ENCODE measurements around the gene ST6GALNAC5.

ST6GALNAC5 gene

GRCh38 chr1:76857973-76858372 is 9.3 kb upstream of the ST6GALNAC5 start:
- Histone ChIP-seq H4K5ac (ENCODE audit: low read length) (no peak overlapping the region), H3K79me1 (ENCODE audit: low read length) (no peaks in the 10 kb centered on the region), H3K9ac (ENCODE audit: low read length) (no peak overlapping the region), H3K18ac (ENCODE audit: low read length) (no peak overlapping the region), H2BK5ac (ENCODE audit: low read length) (no peak overlapping the region), H2BK15ac (replicated peaks; ENCODE audit: low read depth) (no peak overlapping the region), H4K8ac (ENCODE audit: low read depth, low read length) (no peak overlapping the region), H3K23ac (ENCODE audit: low read length) (no peak overlapping the region), H3K56ac (ENCODE audit: low read length) (no peak overlapping the region), H2AK5ac (ENCODE audit: low read length) (no peak overlapping the region), H3K4me3 (ENCODE audit: low read length) (no peak overlapping the region), H3K79me2 (ENCODE audit: control insufficient read depth, insufficient read depth, low read length) (no peaks in the 10 kb centered on the region), H3K36me3 (ENCODE audit: control insufficient read depth, insufficient read depth, low read length) (no peaks in the 10 kb centered on the region), H3K27me3 (ENCODE audit: insufficient read depth, low read length, poor library complexity) (no peaks in the 10 kb centered on the region), H3K27ac (ENCODE audit: low read depth, low read length) (no peak overlapping the region), H3K4me1 (ENCODE audit: control insufficient read depth, low read depth, low read length) (peaks cover 2% of the 10 kb centered on the region), H2BK120ac (ENCODE audit: low read depth, low read length) (no peak overlapping the region), H3K4ac (ENCODE audit: low read depth, low read length) (no peak overlapping the region), H3K4me2 (ENCODE audit: low read length) (no peak overlapping the region)
- no CpG with 5 or more reads among the region's 3 CpGs for WGBS (ENCODE audit: extremely low coverage, insufficient coverage, low lambda C conversion rate)
- no peak for DNase-seq

- H3K4me2 ChIP-seq (ENCODE audit: low read length) = no peak overlapping the region
- no peak overlapping the region for H3K23ac ChIP-seq (ENCODE audit: low read length)
- WGBS (ENCODE audit: extremely low coverage, insufficient coverage, low lambda C conversion rate) = no CpG with 5 or more reads among the region's 2 CpGs
- no peaks in the 10 kb centered on the region for H3K79me2 ChIP-seq (ENCODE audit: control insufficient read depth, insufficient read depth, low read length)
- H3K36me3 ChIP-seq (ENCODE audit: control insufficient read depth, insufficient read depth, low read length) = no peaks in the 10 kb centered on the region
- no peak overlapping the region for H2BK120ac ChIP-seq (ENCODE audit: low read depth, low read length)
- H3K18ac ChIP-seq (ENCODE audit: low read length) = no peak overlapping the region
- no peak overlapping the region for H3K4ac ChIP-seq (ENCODE audit: low read depth, low read length)
- no peak overlapping the region for H3K9ac ChIP-seq (ENCODE audit: low read length)
- H2AK5ac ChIP-seq (ENCODE audit: low read length) = no peak overlapping the region
- no peak overlapping the region for H4K5ac ChIP-seq (ENCODE audit: low read length)
- no peak overlapping the region for H4K8ac ChIP-seq (ENCODE audit: low read depth, low read length)
- H3K79me1 ChIP-seq (ENCODE audit: low read length) = no peaks in the 10 kb centered on the region
- DNase-seq = no peak
- no peaks in the 10 kb centered on the region for H3K27me3 ChIP-seq (ENCODE audit: insufficient read depth, low read length, poor library complexity)
- no peaks in the 10 kb centered on the region for H3K4me1 ChIP-seq (ENCODE audit: control insufficient read depth, low read depth, low read length)
- no peak overlapping the region for H2BK15ac ChIP-seq (replicated peaks; ENCODE audit: low read depth)
- H3K4me3 ChIP-seq (ENCODE audit: low read length) = no peak overlapping the region
- no peak overlapping the region for H3K56ac ChIP-seq (ENCODE audit: low read length)
- H3K27ac ChIP-seq (ENCODE audit: low read depth, low read length) = no peak overlapping the region
- H2BK5ac ChIP-seq (ENCODE audit: low read length) = no peak overlapping the region
These were observed 6.1 kb upstream of the ST6GALNAC5 start for GRCh38 chr1:76861149-76861548.

GRCh38 chr1:76862447-76862846 is 4.8 kb upstream of the ST6GALNAC5 start:
- Histone ChIP-seq H2BK120ac (ENCODE audit: low read depth, low read length) (no peak overlapping the region), H3K79me1 (ENCODE audit: low read length) (no peaks in the 10 kb centered on the region), H2AK5ac (ENCODE audit: low read length) (no peak overlapping the region), H3K27me3 (ENCODE audit: insufficient read depth, low read length, poor library complexity) (no peaks in the 10 kb centered on the region), H4K8ac (ENCODE audit: low read depth, low read length) (no peak overlapping the region), H3K4me3 (ENCODE audit: low read length) (no peak overlapping the region), H3K56ac (ENCODE audit: low read length) (no peak overlapping the region), H3K9ac (ENCODE audit: low read length) (no peak overlapping the region), H3K36me3 (ENCODE audit: control insufficient read depth, insufficient read depth, low read length) (no peaks in the 10 kb centered on the region), H3K79me2 (ENCODE audit: control insufficient read depth, insufficient read depth, low read length) (no peaks in the 10 kb centered on the region), H3K4me1 (ENCODE audit: control insufficient read depth, low read depth, low read length) (no peaks in the 10 kb centered on the region), H2BK5ac (ENCODE audit: low read length) (no peak overlapping the region), H4K5ac (ENCODE audit: low read length) (no peak overlapping the region), H3K4me2 (ENCODE audit: low read length) (no peak overlapping the region), H2BK15ac (replicated peaks; ENCODE audit: low read depth) (no peak overlapping the region), H3K4ac (ENCODE audit: low read depth, low read length) (no peak overlapping the region), H3K18ac (ENCODE audit: low read length) (no peak overlapping the region), H3K27ac (ENCODE audit: low read depth, low read length) (no peak overlapping the region), H3K23ac (ENCODE audit: low read length) (no peak overlapping the region)
- peak; percentile 11 for DNase-seq

DNA sequence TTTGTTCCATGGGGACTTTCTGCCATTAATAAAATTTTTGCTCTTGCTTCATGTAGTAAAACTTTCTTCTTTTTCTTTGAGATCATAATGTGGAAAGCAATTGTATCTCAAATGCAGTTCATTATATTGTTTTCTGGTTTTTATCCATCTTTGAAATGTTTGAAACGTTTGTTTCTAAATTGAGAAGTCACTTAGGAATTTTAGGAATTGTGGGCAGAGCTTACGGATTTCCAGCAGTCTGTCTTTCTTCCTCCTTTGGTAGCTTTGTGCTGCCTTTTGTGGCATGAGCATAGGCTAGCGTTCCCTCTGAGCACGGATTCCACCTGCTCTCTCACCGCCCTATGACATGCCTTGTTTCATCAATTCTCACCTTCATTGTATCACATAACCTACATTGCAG is 2.9 kb upstream of the ST6GALNAC5 start:
- Histone ChIP-seq H2BK15ac (replicated peaks; ENCODE audit: low read depth) (no peak overlapping the region), H2BK120ac (ENCODE audit: low read depth, low read length) (no peak overlapping the region), H3K4me2 (ENCODE audit: low read length) (no peak overlapping the region), H3K27me3 (ENCODE audit: insufficient read depth, low read length, poor library complexity) (no peaks in the 10 kb centered on the region), H4K8ac (ENCODE audit: low read depth, low read length) (no peak overlapping the region), H3K4me1 (ENCODE audit: control insufficient read depth, low read depth, low read length) (no peaks in the 10 kb centered on the region), H2BK5ac (ENCODE audit: low read length) (no peak overlapping the region), H2AK5ac (ENCODE audit: low read length) (no peak overlapping the region), H3K23ac (ENCODE audit: low read length) (no peak overlapping the region), H4K5ac (ENCODE audit: low read length) (no peak overlapping the region), H3K56ac (ENCODE audit: low read length) (no peak overlapping the region), H3K9ac (ENCODE audit: low read length) (no peak overlapping the region), H3K79me1 (ENCODE audit: low read length) (no peaks in the 10 kb centered on the region), H3K4ac (ENCODE audit: low read depth, low read length) (no peak overlapping the region), H3K18ac (ENCODE audit: low read length) (no peak overlapping the region), H3K4me3 (ENCODE audit: low read length) (no peak overlapping the region), H3K79me2 (ENCODE audit: control insufficient read depth, insufficient read depth, low read length) (no peaks in the 10 kb centered on the region), H3K36me3 (ENCODE audit: control insufficient read depth, insufficient read depth, low read length) (no peaks in the 10 kb centered on the region), H3K27ac (ENCODE audit: low read depth, low read length) (no peak overlapping the region)
- no CpG with 5 or more reads among the region's 5 CpGs for WGBS (ENCODE audit: extremely low coverage, insufficient coverage, low lambda C conversion rate)
- DNase-seq = peak; percentile 17

GRCh38 chr1:76865696-76866286 is 1.5 kb upstream of the ST6GALNAC5 start:
- WGBS (ENCODE audit: extremely low coverage, insufficient coverage, low lambda C conversion rate) = no CpG with 5 or more reads among the region's 2 CpGs
- H3K79me1 ChIP-seq (ENCODE audit: low read length) = no peaks in the 10 kb centered on the region
- no peak overlapping the region for H4K5ac ChIP-seq (ENCODE audit: low read length)
- H4K8ac ChIP-seq (ENCODE audit: low read depth, low read length) = no peak overlapping the region
- H3K4me1 ChIP-seq (ENCODE audit: control insufficient read depth, low read depth, low read length) = no peaks in the 10 kb centered on the region
- DNase-seq = no peak
- no peak overlapping the region for H3K27ac ChIP-seq (ENCODE audit: low read depth, low read length)
- no peak overlapping the region for H3K4me3 ChIP-seq (ENCODE audit: low read length)
- H3K9ac ChIP-seq (ENCODE audit: low read length) = no peak overlapping the region
- H3K4me2 ChIP-seq (ENCODE audit: low read length) = no peak overlapping the region
- no peaks in the 10 kb centered on the region for H3K36me3 ChIP-seq (ENCODE audit: control insufficient read depth, insufficient read depth, low read length)
- H3K23ac ChIP-seq (ENCODE audit: low read length) = no peak overlapping the region
- H2BK120ac ChIP-seq (ENCODE audit: low read depth, low read length) = no peak overlapping the region
- no peak overlapping the region for H3K4ac ChIP-seq (ENCODE audit: low read depth, low read length)
- no peak overlapping the region for H3K56ac ChIP-seq (ENCODE audit: low read length)
- H2BK5ac ChIP-seq (ENCODE audit: low read length) = no peak overlapping the region
- no peaks in the 10 kb centered on the region for H3K79me2 ChIP-seq (ENCODE audit: control insufficient read depth, insufficient read depth, low read length)
- H2BK15ac ChIP-seq (replicated peaks; ENCODE audit: low read depth) = no peak overlapping the region
- no peaks in the 10 kb centered on the region for H3K27me3 ChIP-seq (ENCODE audit: insufficient read depth, low read length, poor library complexity)
- no peak overlapping the region for H2AK5ac ChIP-seq (ENCODE audit: low read length)
- no peak overlapping the region for H3K18ac ChIP-seq (ENCODE audit: low read length)

DNA sequence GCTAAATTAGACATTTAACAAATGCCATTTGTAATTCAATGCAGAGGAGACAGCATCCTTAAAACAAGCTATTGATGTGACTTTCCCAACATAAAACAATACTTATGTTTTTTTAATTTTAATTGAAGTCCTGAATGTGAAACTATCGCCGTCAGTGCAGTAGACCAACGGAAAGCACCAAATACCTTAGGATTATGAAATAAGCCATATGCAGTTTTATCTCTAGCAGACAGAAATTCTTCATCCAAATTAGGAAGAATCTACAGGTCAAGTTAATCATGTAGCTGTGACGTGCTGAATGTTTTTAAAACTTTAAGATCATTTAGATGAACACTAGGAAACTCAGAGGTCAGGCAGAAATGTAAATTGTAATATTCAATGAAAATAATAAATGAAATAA is 714 bp upstream of the ST6GALNAC5 start:
- Histone ChIP-seq H2BK15ac (replicated peaks; ENCODE audit: low read depth) (no peak overlapping the region), H3K4me1 (ENCODE audit: control insufficient read depth, low read depth, low read length) (no peaks in the 10 kb centered on the region), H3K23ac (ENCODE audit: low read length) (no peak overlapping the region), H3K4me2 (ENCODE audit: low read length) (no peak overlapping the region), H3K36me3 (ENCODE audit: control insufficient read depth, insufficient read depth, low read length) (no peaks in the 10 kb centered on the region), H3K56ac (ENCODE audit: low read length) (no peak overlapping the region), H3K4ac (ENCODE audit: low read depth, low read length) (no peak overlapping the region), H2AK5ac (ENCODE audit: low read length) (no peak overlapping the region), H3K9ac (ENCODE audit: low read length) (no peak overlapping the region), H3K27me3 (ENCODE audit: insufficient read depth, low read length, poor library complexity) (no peaks in the 10 kb centered on the region), H3K18ac (ENCODE audit: low read length) (no peak overlapping the region), H2BK120ac (ENCODE audit: low read depth, low read length) (no peak overlapping the region), H2BK5ac (ENCODE audit: low read length) (no peak overlapping the region), H4K5ac (ENCODE audit: low read length) (no peak overlapping the region), H4K8ac (ENCODE audit: low read depth, low read length) (no peak overlapping the region), H3K4me3 (ENCODE audit: low read length) (no peak overlapping the region), H3K79me1 (ENCODE audit: low read length) (no peaks in the 10 kb centered on the region), H3K27ac (ENCODE audit: low read depth, low read length) (no peak overlapping the region), H3K79me2 (ENCODE audit: control insufficient read depth, insufficient read depth, low read length) (no peaks in the 10 kb centered on the region)
- DNase-seq = no peak
- WGBS (ENCODE audit: extremely low coverage, insufficient coverage, low lambda C conversion rate) = no CpG with 5 or more reads among the region's 4 CpGs
